ENCODE results near the gene CYSTM1.

CYSTM1 gene

DNA sequence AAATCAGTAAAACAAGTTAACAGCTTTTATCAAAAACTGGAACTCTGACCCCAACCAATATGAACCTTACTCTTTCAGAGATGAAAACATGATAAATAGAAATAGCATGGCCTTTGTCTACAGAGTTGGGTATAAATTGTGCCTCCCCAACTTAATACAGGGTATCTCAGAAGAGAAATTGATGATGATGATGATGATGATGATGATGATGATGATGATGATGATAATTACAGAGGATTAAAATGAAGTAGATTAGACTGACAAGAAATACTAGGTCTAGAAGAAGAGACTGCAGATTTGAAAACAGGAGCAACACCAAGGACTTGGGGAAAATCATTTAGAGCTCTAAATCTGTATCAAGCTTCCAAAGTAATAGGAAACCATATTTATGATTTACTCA is 100.8 kb downstream of the CYSTM1 start:
- H3K27me3 ChIP-seq: no peaks in the 10 kb centered on the region
- H3K4me3 ChIP-seq (ENCODE audit: low read depth in 1 of 2, low read length in 1 of 2): no peak overlapping the region
- no peaks in the 10 kb centered on the region for H3K9me3 ChIP-seq
- peaks cover 30 to 31% of the 10 kb centered on the region in 2 experiments for H3K4me1 ChIP-seq (ENCODE audit: control insufficient read depth in 1 of 2, insufficient read depth in 1 of 2, low read depth in 1 of 2, low read length in 1 of 2)
- H3K27ac ChIP-seq: no peak overlapping the region
- TF ChIP-seq, protein P1, sequence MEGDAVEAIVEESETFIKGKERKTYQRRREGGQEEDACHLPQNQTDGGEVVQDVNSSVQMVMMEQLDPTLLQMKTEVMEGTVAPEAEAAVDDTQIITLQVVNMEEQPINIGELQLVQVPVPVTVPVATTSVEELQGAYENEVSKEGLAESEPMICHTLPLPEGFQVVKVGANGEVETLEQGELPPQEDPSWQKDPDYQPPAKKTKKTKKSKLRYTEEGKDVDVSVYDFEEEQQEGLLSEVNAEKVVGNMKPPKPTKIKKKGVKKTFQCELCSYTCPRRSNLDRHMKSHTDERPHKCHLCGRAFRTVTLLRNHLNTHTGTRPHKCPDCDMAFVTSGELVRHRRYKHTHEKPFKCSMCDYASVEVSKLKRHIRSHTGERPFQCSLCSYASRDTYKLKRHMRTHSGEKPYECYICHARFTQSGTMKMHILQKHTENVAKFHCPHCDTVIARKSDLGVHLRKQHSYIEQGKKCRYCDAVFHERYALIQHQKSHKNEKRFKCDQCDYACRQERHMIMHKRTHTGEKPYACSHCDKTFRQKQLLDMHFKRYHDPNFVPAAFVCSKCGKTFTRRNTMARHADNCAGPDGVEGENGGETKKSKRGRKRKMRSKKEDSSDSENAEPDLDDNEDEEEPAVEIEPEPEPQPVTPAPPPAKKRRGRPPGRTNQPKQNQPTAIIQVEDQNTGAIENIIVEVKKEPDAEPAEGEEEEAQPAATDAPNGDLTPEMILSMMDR (IDR thresholded peaks at IDR 0.05): no peak
- H3K36me3 ChIP-seq: no peaks in the 10 kb centered on the region

DNA sequence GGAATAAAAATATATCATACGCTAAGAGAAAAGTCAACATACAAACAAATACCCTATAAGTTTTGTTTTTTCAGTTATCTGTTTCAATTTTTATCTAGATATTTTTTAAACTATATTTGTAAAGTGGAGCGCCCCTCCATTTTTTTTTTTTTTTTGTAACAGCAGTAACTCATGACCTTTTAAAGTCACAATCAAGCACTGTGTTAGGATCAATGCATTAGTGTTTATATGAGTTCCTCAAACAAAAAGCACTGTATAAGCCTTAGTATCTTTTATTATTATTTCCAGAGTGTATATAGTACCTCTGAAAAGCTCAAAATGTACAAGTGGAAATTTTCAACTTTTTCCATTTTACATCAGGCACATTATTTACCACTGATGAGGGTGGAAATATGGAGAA is 107.3 kb downstream of the CYSTM1 start:
- no peaks in the 10 kb centered on the region for H3K27me3 ChIP-seq
- H3K4me3 ChIP-seq (ENCODE audit: low read depth in 1 of 2, low read length in 1 of 2): no peak overlapping the region
- H3K36me3 ChIP-seq: no peaks in the 10 kb centered on the region
- no peak overlapping the region for H3K27ac ChIP-seq
- H3K9me3 ChIP-seq: no peaks in the 10 kb centered on the region
- TF ChIP-seq, protein P1 (IDR thresholded peaks at IDR 0.05): no peak
- H3K4me1 ChIP-seq (ENCODE audit: control insufficient read depth in 1 of 2, insufficient read depth in 1 of 2, low read depth in 1 of 2, low read length in 1 of 2): peaks cover 4 to 8% of the 10 kb centered on the region in 2 experiments

DNA sequence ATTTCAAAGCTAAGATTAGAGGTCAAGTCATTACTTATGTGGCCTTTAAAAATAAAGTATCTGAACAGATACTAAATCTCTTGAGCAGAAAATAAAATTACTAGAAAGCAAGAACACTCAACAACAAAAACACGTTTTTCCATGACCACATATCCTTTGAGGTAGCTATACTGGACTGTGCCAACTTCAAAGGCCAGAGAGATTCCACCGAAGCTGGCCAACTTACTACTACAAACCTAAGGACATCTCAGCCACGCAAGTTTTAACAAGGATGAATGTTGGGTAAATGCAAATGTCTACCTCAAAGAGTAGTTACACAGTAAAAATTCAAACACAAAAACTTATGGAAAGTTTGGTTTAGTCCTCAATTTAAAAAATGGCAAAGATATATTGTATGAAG is 109.0 kb downstream of the CYSTM1 start:
- no peaks in the 10 kb centered on the region for H3K27me3 ChIP-seq
- TF ChIP-seq, protein P1 (IDR thresholded peaks at IDR 0.05): no peak
- H3K9me3 ChIP-seq: no peaks in the 10 kb centered on the region

DNA sequence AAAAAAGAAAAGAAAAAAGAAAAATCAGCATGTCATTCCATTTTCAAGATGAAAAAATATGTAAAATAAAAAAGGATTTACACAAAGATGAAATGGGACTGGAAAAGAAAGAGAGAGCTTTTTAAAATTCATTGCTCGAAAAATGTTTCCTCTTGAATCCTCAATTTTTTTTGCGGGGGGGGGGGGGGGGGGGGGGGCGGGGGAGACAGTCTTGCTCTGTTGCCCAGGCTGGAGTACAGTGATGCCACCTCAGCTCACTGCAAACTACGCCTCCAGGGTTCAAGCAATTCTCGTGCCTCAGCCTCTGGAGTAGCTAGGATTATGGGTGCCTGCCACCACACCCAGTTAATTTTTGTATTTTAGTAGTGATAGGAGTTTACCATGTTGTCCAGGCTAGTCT is 111.4 kb downstream of the CYSTM1 start:
- no peak overlapping the region for H3K27ac ChIP-seq
- no peak overlapping the region for H3K4me3 ChIP-seq (ENCODE audit: low read depth in 1 of 2, low read length in 1 of 2)
- no peaks in the 10 kb centered on the region for H3K27me3 ChIP-seq
- H3K9me3 ChIP-seq: no peaks in the 10 kb centered on the region
- TF ChIP-seq, protein P1 (IDR thresholded peaks at IDR 0.05): no peak
- no peaks in the 10 kb centered on the region for H3K36me3 ChIP-seq
- peaks cover 4 to 8% of the 10 kb centered on the region in 2 experiments for H3K4me1 ChIP-seq (ENCODE audit: control insufficient read depth in 1 of 2, insufficient read depth in 1 of 2, low read depth in 1 of 2, low read length in 1 of 2)

More for the DNA sequence above, 109.0 kb downstream of the CYSTM1 start:
- Histone ChIP-seq H3K4me1 (ENCODE audit: control insufficient read depth in 1 of 2, insufficient read depth in 1 of 2, low read depth in 1 of 2, low read length in 1 of 2) (peaks cover 4 to 8% of the 10 kb centered on the region in 2 experiments), H3K4me3 (ENCODE audit: low read depth in 1 of 2, low read length in 1 of 2) (no peak overlapping the region), H3K36me3 (no peaks in the 10 kb centered on the region), H3K27ac (peak overlapping the region; percentile 62)

DNA sequence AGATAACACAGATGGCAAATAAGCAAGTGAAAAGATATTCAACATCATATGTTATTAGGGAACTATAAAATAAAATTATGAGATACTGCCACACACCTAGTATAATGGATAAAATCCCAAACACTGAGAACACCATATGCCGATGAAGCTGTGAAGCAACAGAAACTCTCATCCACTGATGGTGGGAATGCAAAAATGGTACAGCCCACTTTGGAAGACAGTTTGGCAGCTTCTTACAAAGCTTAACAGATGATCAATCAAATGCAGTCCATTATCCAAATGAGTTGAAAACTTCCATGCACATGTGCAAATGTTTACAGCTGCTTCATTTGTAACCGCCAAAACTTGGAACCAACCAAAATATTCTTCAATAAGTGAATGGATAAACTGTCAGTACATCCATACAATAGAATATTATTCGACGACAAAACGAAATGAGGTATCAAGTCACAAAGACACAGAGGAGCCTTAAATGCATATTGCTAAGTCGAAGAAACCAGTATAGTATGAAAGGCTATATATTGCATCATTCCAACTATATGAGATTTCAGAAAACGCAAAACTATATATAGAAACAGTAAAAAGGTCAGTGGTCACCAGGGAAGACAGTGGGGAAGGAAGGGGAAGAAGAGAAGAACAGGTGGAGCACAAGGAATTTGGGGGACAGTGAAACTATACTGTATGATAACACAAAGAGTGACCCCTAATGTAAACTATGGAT is 113.0 kb downstream of the CYSTM1 start:
- Histone ChIP-seq H3K27ac (no peak overlapping the region), H3K4me1 (ENCODE audit: control insufficient read depth in 1 of 2, insufficient read depth in 1 of 2, low read depth in 1 of 2, low read length in 1 of 2) (peaks cover 4 to 8% of the 10 kb centered on the region in 2 experiments), H3K27me3 (no peaks in the 10 kb centered on the region), H3K9me3 (no peaks in the 10 kb centered on the region), H3K36me3 (no peaks in the 10 kb centered on the region), H3K4me3 (ENCODE audit: low read depth in 1 of 2, low read length in 1 of 2) (no peak overlapping the region)
- TF ChIP-seq, protein P1 (IDR thresholded peaks at IDR 0.05): no peak

Data from neutrophil (primary cell).